Activated naive CD8-positive, alpha-beta T cell treated with anti-CD3 and anti-CD28 coated beads, Interleukin-2, amount 10 ng/mL, durations not matched to agents 7 days and 5 days (primary cell): ENCODE data around the gene SHISA7. TPM values are rescaled to one million over a fixed set of nuclear protein-coding genes. Genes with fewer than 3 reads are reported as not detected.

ENCODE experiments used
- ATAC-seq: fragments of 150-1000 bp; cut with Tn5 transposase; one replicate; pipeline ENCODE4 v1.10.0; 2021; ENCODE audit warnings: low read depth, moderate library complexity
- POLR2A ChIA-PET: fragments of 350-600 bp; sonication (Branson Sonifier 250); formaldehyde crosslinking; loops from one replicate; lab custom pipeline; 2021; ENCODE audit warnings: antibody characterized with exemption; lab: Charles Lee
- DNase-seq: peaks from one replicate; pipeline ENCODE4 v3.0.0; 2021
- H3K27ac Mint-ChIP-seq: one replicate; pipeline ENCODE4 v1.8.0; 2022; ENCODE audit warnings: mild to moderate bottlenecking, mixed read lengths
- H3K27me3 Mint-ChIP-seq: one replicate; pipeline ENCODE4 v1.8.0; 2022; ENCODE audit warnings: mild to moderate bottlenecking, moderate library complexity, mixed read lengths
- H3K36me3 Mint-ChIP-seq: one replicate; pipeline ENCODE4 v1.8.0; 2021; ENCODE audit warnings: mild to moderate bottlenecking, mixed read lengths
- H3K4me1 Mint-ChIP-seq: one replicate; pipeline ENCODE4 v1.8.0; 2021; ENCODE audit warnings: mixed read lengths
- H3K4me3 Mint-ChIP-seq: one replicate; pipeline ENCODE4 v1.8.0; 2022; ENCODE audit warnings: mild to moderate bottlenecking, moderate library complexity, mixed read lengths
- H3K9me3 Mint-ChIP-seq: one replicate; pipeline ENCODE4 v1.8.0; 2021; ENCODE audit warnings: mixed read lengths
- total RNA-seq, 2 experiments: library from RNA; stranded (reverse); gene quantifications; one replicate each; pipeline ENCODE4 v1.2.3, GENCODE V29; 2021

SHISA7 gene
- total RNA-seq, 2 experiments from 2014 or later, result not detected

- H3K36me3 Mint-ChIP-seq, result peaks cover 3% of the 10 kb centered on the region
- DNase-seq, result peak; percentile 97
- peaks cover 18% of the 10 kb centered on the region for H3K4me1 Mint-ChIP-seq
- no peaks in the 10 kb centered on the region for H3K27me3 Mint-ChIP-seq
- POLR2A ChIA-PET, result interaction anchor here (0.6 to 2.1 kb wide), 29 partner anchors 9 to 512 kb away, joined by 3 to 21 read pairs (median 4); partner anchors contain the start of genes FIZ1, ISOC2, KMT5C and NAT14
- H3K4me3 Mint-ChIP-seq, result peak within 1 kb of the TSS; percentile 89
- peak within 1 kb of the TSS; percentile 94 for H3K27ac Mint-ChIP-seq
- ATAC-seq, result peak; percentile 89
- no peaks in the 10 kb centered on the region for H3K9me3 Mint-ChIP-seq
Measured at GRCh38 chr19:55476100-55476775, 33.1 kb upstream of the SHISA7 start, which contains the start of gene ZNF628. Gene ZNF628 (plus strand): TSS chr19:55476617. CDS start chr19:55479911, 3,294 bp downstream.

- no peak overlapping the region for H3K4me3 Mint-ChIP-seq
- peaks cover 13% of the 10 kb centered on the region for H3K4me1 Mint-ChIP-seq
- H3K27me3 Mint-ChIP-seq, result no peaks in the 10 kb centered on the region
- DNase-seq (no peak), ATAC-seq (no peak)
- no peak overlapping the region for H3K27ac Mint-ChIP-seq
- H3K36me3 Mint-ChIP-seq, result no peaks in the 10 kb centered on the region
- POLR2A ChIA-PET, result interaction anchor here (1.3 to 1.5 kb wide), 2 partner anchors 30 to 68 kb away, joined by 3 to 4 read pairs; no protein-coding TSS in a partner anchor
- no peaks in the 10 kb centered on the region for H3K9me3 Mint-ChIP-seq
Measured at GRCh38 chr19:55474269-55475265, 31.5 kb upstream of the SHISA7 start.

DNA sequence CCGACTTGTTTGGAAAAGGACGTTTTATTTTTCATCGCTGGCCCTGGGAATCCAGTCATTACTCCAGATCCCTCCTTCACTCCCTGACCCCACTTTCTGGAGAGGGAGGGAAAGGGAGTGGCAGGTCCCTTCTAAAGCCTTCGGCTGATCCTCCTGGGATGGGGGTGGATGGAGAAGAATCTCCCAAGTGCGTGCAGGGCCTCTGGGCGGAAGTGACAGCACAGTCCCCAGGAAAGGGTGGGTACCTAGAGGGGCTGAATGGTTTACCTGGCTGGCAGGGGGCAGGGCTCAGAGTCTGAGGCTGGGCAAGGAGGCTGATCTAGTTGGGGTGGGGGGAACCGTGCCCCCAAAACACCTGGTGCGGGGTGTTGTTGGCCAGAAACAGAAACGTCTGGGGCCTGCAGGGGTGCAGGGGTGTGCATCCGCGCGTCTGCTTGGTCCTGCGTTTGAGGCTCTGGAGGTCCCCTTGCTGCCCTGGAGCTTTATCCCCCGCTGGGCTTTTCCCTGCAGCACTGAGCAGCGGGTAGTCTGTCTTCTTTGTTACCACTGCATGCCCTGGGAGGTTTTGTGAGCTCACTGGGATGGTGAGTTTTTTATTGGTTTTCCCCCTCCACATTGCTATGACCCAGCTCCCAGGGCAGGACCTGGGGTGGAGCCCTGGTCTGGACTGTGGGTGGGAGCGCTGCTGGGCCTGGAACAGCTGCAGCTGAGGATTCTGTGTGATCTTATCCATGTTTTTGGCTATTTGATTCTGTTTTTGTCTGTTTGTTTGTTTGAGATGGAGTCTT lies 30.3 kb upstream of the SHISA7 start:
- no peak for DNase-seq
- no peak for ATAC-seq

GRCh38 chr19:55472463-55472862 lies 29.4 kb upstream of the SHISA7 start:
- POLR2A ChIA-PET, result no interaction called here
- no peaks in the 10 kb centered on the region for H3K9me3 Mint-ChIP-seq
- no peak for DNase-seq
- peaks cover 5% of the 10 kb centered on the region for H3K4me1 Mint-ChIP-seq
- no peak for ATAC-seq
- H3K27me3 Mint-ChIP-seq, result no peaks in the 10 kb centered on the region
- H3K27ac Mint-ChIP-seq, result no peak overlapping the region
- H3K4me3 Mint-ChIP-seq, result no peak overlapping the region
- H3K36me3 Mint-ChIP-seq, result no peaks in the 10 kb centered on the region

More for the DNA sequence above, 30.3 kb upstream of the SHISA7 start:
- H3K4me3 Mint-ChIP-seq, result no peak overlapping the region
- H3K4me1 Mint-ChIP-seq, result peaks cover 8% of the 10 kb centered on the region
- no peaks in the 10 kb centered on the region for H3K36me3 Mint-ChIP-seq
- H3K27me3 Mint-ChIP-seq, result no peaks in the 10 kb centered on the region
- POLR2A ChIA-PET, result interaction anchor here (1.5 kb wide), 1 partner anchor 67 kb away, joined by 3 read pairs; no protein-coding TSS in a partner anchor
- H3K27ac Mint-ChIP-seq, result no peak overlapping the region
- no peaks in the 10 kb centered on the region for H3K9me3 Mint-ChIP-seq

DNA sequence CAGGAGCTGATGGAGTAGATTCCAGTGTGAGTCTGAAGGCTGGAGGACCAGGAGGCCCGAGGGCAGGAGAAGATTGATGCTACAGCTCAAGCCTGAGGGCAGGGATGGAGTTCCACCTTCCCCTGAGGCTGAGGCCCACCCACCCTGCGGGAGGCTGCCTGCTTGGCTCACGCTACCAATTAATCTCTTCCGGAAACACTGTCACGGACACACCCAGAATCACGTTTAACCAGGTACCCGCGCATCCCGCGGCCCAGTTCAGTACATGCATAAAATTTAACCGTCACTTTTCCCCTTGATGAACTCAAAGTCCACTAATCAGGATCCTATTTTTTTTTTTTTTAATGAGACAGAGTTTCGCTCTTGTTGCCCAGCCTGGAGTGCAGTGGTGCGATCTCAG lies 28.2 kb upstream of the SHISA7 start:
- Mint-ChIP-seq H3K4me3 (no peak overlapping the region), H3K27me3 (no peaks in the 10 kb centered on the region), H3K4me1 (peaks cover 5% of the 10 kb centered on the region), H3K9me3 (no peaks in the 10 kb centered on the region), H3K27ac (no peak overlapping the region), H3K36me3 (no peaks in the 10 kb centered on the region)
- ATAC-seq (no peak), DNase-seq (no peak)
- POLR2A ChIA-PET, result no interaction called here

DNA sequence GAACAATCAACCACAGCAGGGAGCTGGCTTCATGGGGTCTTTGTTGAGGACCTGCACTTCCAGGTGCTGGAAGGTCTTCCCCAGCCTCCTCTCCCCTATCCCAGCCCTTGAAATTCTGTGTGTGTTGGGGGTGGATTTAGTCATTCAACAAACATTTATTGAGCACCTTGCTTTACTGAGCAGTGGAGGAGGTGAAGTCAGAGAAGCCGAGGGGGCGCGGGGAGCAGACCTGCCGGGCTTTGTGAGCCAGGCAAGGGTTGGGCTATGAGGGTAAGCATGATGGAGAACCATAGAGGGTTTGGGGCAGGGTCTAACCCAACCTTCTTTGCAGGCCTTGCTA lies 24.9 kb upstream of the SHISA7 start:
- no peak overlapping the region for H3K27ac Mint-ChIP-seq
- no peak overlapping the region for H3K4me3 Mint-ChIP-seq

GRCh38 chr19:55467236-55468053 lies 24.3 kb upstream of the SHISA7 start:
- Mint-ChIP-seq H3K4me3 (no peak overlapping the region), H3K27me3 (peaks cover 4% of the 10 kb centered on the region)

More for the DNA sequence above, 24.9 kb upstream of the SHISA7 start:
- peaks cover 3% of the 10 kb centered on the region for H3K27me3 Mint-ChIP-seq
- no peaks in the 10 kb centered on the region for H3K9me3 Mint-ChIP-seq
- POLR2A ChIA-PET, result interaction anchor here (1.2 kb wide), 1 partner anchor 36 kb away, joined by 4 read pairs; no protein-coding TSS in a partner anchor
- H3K36me3 Mint-ChIP-seq, result no peaks in the 10 kb centered on the region
- no peak for ATAC-seq
- no peak for DNase-seq
- peaks cover 3% of the 10 kb centered on the region for H3K4me1 Mint-ChIP-seq

DNA sequence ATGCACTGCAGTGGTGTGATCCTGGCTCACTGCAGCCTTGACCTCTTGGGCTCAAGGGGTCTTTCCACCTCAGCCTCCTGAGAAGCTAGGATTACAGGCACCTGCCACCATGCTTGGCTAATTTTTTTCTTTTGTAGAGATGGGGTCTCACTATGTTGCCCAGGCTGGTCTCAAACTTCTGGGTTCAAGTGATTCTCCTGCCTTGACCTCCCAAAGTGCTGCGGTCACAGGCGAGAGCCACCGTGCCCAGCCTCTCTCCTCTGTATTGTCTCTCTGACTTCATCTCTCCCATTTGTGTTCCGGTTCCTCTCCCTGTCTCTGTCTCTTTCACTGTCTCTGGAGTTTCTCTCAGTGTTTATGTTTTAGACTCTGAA lies 23.1 kb upstream of the SHISA7 start:
- Mint-ChIP-seq H3K4me1 (peaks cover 12% of the 10 kb centered on the region), H3K27ac (no peak overlapping the region), H3K36me3 (no peaks in the 10 kb centered on the region), H3K9me3 (no peaks in the 10 kb centered on the region), H3K27me3 (peaks cover 4% of the 10 kb centered on the region), H3K4me3 (no peak overlapping the region)
- POLR2A ChIA-PET, result interaction anchor here (0.6 kb wide), 1 partner anchor 37 kb away, joined by 3 read pairs; no protein-coding TSS in a partner anchor
- ATAC-seq (no peak), DNase-seq (no peak)

More at GRCh38 chr19:55467236-55468053, 24.3 kb upstream of the SHISA7 start:
- no peaks in the 10 kb centered on the region for H3K36me3 Mint-ChIP-seq
- ATAC-seq (peak; percentile 91), DNase-seq (peak; percentile 87)
- H3K9me3 Mint-ChIP-seq, result no peaks in the 10 kb centered on the region
- POLR2A ChIA-PET, result interaction anchor here (1.1 to 1.2 kb wide), 2 partner anchors 9 to 36 kb away, joined by 4 read pairs; partner anchors contain the start of gene ZNF628
- H3K27ac Mint-ChIP-seq, result no peak overlapping the region
- H3K4me1 Mint-ChIP-seq, result peaks cover 6% of the 10 kb centered on the region

- no peak for DNase-seq
- no peaks in the 10 kb centered on the region for H3K9me3 Mint-ChIP-seq
- no peak for ATAC-seq
- POLR2A ChIA-PET, result no interaction called here
- no peak overlapping the region for H3K4me3 Mint-ChIP-seq
- no peaks in the 10 kb centered on the region for H3K36me3 Mint-ChIP-seq
- peaks cover 16% of the 10 kb centered on the region for H3K4me1 Mint-ChIP-seq
- no peak overlapping the region for H3K27ac Mint-ChIP-seq
- peaks cover 4% of the 10 kb centered on the region for H3K27me3 Mint-ChIP-seq
Measured at GRCh38 chr19:55465460-55466240, 22.6 kb upstream of the SHISA7 start.

DNA sequence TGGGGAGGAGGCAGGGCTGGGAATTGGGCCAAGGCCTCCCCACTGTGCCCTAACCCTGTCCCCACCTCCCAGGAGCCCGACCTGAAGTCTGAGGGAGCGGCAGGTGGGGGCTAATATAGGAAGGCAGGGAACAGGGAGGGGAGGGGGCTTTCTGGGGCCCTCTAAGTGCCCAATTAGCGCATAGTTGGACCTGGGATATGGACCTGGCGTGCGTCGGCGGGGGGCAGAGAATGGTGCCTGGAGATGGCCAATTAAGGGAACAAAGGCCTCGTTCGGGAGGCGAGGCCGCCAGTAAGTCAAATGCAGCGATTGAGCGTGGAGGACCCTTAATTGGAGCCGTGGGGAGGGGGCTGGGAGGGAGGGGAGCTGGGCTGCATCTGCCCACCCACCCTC lies 21.6 kb upstream of the SHISA7 start, which contains the start of gene C19orf85:
C19orf85 (minus strand) TSS at position 90 of the 393 bp plus-strand sequence. CDS start 197 bp downstream, outside the sequence.
- ATAC-seq (no peak), DNase-seq (no peak)
- no peaks in the 10 kb centered on the region for H3K36me3 Mint-ChIP-seq
- no peak within 1 kb of the TSS for H3K4me3 Mint-ChIP-seq
- POLR2A ChIA-PET, result no interaction called here
- H3K4me1 Mint-ChIP-seq, result peaks cover 16% of the 10 kb centered on the region
- H3K27me3 Mint-ChIP-seq, result peaks cover 4% of the 10 kb centered on the region
- no peaks in the 10 kb centered on the region for H3K9me3 Mint-ChIP-seq
- H3K27ac Mint-ChIP-seq, result no peak within 1 kb of the TSS

- Mint-ChIP-seq H3K27me3 (peaks cover 4% of the 10 kb centered on the region), H3K9me3 (no peaks in the 10 kb centered on the region), H3K4me3 (no peak overlapping the region), H3K27ac (no peak overlapping the region), H3K4me1 (peaks cover 16% of the 10 kb centered on the region), H3K36me3 (no peaks in the 10 kb centered on the region)
- DNase-seq (peak; percentile 24), ATAC-seq (no peak)
- POLR2A ChIA-PET, result no interaction called here
Measured at GRCh38 chr19:55464039-55464661, 21.1 kb upstream of the SHISA7 start.
